Gastrocnemius medialis (tissue), 4 donors: ENCODE results near the gene POTEH.
"Not testable (repeated sequence)": the region's sequence is repeated elsewhere in the genome, so short reads cannot be mapped to it uniquely, and the experiment has no call there.

Experiments used
- CTCF ChIP-seq, 5 experiments: fragments of 450-650 bp in 3 of 5; fragments of 200-600 bp in 2 of 5; sonication (generic) in 2 of 5; IDR thresholded peaks in 4 of 5; conservative IDR thresholded peaks in 1 of 5; 1 replicate in 4 of 5; 2 replicates in 1 of 5; pipeline ENCODE4 v1.5.1; 2016 to 2019; ENCODE audit warnings: antibody characterized with exemption in 5 of 5, mild to moderate bottlenecking in 3 of 5, moderate library complexity in 3 of 5
- POLR2A ChIP-seq, 2 donors: fragments of 450-650 bp; IDR thresholded peaks; one replicate each; pipeline ENCODE4 v1.6.1; 2017; ENCODE audit warnings: antibody characterized with exemption in 2 of 2, mild to moderate bottlenecking in 2 of 2, moderate library complexity in 2 of 2

DNA sequence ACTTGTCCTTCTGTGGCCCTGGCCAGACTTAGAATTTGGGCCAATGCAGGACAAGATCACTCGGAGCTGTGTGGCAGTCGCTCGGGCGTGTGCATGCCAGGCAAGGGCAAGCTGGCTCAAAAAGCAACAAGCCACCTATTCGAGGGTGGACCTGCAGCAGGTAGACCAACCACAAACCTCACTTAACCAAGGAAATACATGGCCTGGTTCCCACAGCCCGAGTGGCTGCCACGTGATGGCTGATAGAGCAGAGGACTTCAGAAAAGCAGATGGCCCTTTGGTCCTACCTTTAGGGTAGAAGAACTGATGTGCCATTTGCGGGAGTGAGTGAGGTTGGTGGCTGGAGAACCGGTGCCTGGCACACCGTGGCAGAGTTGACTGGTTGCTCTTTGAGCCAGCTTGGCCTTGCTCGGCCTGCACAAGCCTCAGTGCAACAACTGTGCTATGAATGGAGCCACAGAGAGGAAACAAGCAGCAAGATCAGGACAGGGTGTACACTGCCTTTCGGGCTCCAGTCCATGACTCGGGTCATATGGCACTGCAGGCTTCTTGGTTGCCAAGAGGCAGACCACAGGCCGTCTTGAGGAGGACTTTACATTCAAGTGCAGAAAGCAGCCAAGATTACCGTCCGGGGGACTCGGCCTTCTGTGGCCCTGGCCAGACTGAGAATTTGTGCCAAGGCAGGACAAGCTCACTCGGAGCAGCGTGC, 39.5 kb downstream of the POTEH start:
- TF ChIP-seq CTCF (IDR thresholded peaks at IDR 0.05 in 4 of 5, conservative IDR thresholded peaks at IDR 0.05 in 1 of 5); POLR2A (IDR thresholded peaks at IDR 0.05): not testable (repeated sequence)
